GM11168 (cell line): ENCODE data around the gene NPAS2.

Source experiments
- in situ Hi-C: fragments of 300-500 bp; cut with MboI; formaldehyde crosslinking; loops from one replicate; pipeline ENCODE4 v1.12.0; 2022; ENCODE audit warnings: low sequenced_read_pairs; ENCODE audit not compliant: unreplicated experiment

NPAS2 gene

DNA sequence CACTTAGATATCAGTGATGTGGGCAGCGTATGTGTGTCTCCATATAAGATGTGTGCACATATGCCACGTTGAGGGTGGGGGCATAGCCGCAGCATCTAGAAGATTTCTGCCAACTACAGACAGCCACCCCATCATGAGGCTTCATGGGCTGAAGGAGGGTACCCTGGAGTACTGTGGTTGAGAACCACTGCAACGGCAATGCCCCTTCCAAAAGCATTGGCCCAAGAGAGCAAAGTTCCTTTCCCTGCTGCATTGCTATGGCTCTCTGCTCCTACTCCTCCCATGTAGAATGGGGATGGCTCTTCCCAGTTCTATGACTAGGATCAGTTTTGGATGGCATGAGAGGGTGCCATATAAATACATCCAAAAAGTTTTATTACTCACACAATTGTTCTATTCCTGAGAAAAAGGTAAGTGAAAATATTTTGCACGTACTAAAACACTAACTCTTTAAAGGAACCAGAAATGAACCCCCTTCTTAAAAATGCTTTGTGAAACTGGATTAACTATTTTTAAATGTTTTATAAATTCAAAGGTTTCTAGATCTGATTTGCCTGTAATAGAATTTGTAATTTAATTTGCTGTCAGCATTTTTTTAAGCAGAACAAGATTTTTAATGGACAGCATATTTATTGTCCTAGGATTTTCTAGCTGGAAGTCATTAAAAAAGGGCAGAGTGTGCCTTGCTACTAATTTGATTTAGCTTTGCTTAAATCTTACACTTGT, 177.7 kb downstream of the NPAS2 start:
- in situ Hi-C loops, result loop anchor here (10.0 kb wide), 1 partner anchor 403 kb away; no protein-coding TSS in a partner anchor

DNA sequence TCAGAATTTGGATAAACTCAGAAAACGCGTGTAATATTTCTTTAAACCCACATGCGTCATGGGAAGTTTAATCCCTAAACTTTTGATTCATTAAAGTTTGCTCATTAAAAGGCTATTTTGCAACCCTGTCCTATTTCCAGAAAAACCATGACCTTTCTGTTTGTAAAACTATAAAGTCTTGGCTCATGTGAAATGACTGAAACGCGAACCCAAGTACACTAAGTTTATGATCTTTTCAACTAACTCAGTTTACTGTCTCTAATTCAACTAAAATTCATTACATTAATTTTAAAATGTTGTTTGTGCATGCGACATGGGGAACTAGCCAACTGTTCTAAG, 178.3 kb downstream of the NPAS2 start:
- in situ Hi-C loops, result loop anchor here (10.0 kb wide), 1 partner anchor 403 kb away; no protein-coding TSS in a partner anchor

DNA sequence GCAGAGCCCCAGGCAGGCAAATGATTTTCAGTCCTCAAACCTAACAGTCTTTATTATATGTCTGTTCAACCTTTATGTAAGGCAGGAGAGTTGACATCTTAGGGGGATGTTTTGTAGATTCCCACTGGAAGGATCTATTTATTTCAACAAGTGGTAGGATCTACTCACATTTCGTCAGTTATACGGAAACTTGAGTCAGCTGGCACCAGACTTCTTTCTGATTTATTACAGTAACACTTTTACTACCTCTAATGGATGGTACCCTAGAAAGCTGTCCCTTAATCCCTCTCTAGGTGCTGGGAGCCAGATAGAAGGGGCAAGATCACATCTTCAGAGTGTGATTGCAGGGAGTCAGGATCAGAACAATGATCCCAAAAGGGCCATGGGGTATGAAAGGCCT, 180.1 kb downstream of the NPAS2 start:
- in situ Hi-C loops, result loop anchor here (10.0 kb wide), 2 partner anchors 155 to 405 kb away; partner anchors contain the start of gene TBC1D8

DNA sequence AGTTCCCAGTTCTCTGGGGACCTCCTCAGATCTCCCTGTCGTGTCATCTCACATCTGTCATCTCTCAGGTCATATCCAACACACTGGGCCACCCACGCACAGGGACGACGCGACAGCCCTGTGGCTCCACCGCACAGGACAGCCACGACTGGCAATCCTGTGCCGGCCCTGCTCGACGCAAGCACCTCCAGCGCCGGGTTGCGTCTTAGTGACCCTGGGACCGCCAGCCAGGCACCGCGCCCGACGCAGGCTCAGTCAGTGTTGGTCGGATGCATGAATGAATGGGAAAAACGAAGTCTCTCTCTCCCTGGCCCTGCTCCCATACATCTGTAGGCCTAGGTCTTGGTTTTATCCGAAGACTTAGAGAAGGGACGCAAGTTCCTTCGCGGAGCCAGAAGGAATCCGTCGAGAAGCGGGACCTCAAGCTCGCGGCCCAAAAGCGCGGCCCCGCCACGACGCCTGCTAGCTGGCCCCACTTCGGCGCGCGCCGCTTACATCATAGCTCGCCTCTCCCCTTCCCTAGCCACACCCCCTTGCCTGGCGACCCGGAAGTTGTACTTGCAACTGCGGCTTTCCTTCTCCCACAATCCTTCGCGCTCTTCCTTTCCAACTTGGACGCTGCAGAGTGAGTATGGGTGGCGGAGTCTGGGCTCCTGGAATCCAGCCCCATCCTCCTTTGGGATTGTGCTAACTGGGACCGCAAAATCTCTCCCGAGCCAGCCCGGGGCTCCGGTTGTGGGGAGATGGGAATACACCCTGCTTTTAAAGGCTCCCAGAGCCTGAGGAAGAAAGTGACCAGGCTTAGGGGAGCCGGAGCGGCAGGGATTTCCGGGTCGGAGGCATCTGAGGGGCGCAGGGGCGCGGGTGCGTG, 182.0 kb downstream of the NPAS2 start, which contains the start of gene RPL31:
Gene RPL31, plus strand, starts transcription at position 599 of the 871 bp plus-strand sequence. CDS start 413 bp downstream, outside the sequence.
- in situ Hi-C loops, result loop anchor here (10.0 kb wide), 1 partner anchor 153 kb away; the partner anchor contains the start of gene TBC1D8

DNA sequence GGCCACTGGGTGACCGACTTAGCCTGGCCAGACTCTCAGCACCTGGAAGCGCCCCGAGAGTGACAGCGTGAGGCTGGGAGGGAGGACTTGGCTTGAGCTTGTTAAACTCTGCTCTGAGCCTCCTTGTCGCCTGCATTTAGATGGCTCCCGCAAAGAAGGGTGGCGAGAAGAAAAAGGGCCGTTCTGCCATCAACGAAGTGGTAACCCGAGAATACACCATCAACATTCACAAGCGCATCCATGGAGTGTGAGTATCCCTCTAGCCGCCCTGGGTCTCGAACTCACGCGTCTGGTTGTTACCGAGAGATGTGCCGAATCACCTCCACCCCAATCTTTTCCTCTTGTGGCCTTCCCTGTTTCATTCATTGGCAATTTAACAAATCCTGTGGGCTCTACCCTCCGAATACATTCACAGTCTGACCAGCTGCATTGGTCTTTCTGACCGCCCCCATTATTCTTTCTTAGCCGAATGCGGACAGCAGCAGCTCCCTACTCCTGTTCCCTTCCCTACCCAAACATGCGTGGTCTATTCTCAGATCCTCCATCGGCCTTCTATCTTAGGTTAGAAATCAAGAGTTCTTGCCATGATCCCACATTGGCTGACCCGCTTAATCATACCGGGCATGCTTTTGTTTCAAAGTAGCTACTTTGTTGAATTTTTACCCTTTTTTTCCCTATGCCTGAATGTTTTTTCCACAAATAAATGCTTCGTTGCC, 182.8 kb downstream of the NPAS2 start:
- in situ Hi-C loops, result loop anchor here (10.0 kb wide), 1 partner anchor 152 kb away; the partner anchor contains the start of gene TBC1D8

DNA sequence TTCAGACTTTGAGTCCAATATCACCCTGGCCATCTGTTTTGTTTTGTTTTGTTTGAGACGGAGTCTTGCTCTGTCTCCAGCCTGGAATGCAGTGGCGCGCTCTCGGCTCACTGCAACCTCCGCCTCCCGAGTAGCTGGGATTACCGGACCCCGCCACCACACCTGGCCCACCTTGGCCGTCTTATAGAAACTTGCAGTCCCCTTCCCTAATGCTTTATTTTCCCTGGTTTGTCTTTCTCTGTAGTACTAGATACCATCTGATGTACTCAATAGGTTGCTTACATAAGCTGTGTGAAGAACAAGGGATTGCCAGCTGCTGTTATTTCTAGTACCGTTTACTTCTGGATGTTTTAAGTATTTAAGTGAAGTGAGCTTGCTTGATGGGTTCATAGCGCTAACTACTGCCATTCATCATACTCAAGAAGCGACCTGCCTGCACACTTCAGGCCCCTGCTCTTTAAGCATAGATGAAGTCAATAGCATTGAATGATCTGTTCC, 183.4 kb downstream of the NPAS2 start:
- in situ Hi-C loops, result loop anchor here (10.0 kb wide), 1 partner anchor 151 kb away; the partner anchor contains the start of gene TBC1D8

DNA sequence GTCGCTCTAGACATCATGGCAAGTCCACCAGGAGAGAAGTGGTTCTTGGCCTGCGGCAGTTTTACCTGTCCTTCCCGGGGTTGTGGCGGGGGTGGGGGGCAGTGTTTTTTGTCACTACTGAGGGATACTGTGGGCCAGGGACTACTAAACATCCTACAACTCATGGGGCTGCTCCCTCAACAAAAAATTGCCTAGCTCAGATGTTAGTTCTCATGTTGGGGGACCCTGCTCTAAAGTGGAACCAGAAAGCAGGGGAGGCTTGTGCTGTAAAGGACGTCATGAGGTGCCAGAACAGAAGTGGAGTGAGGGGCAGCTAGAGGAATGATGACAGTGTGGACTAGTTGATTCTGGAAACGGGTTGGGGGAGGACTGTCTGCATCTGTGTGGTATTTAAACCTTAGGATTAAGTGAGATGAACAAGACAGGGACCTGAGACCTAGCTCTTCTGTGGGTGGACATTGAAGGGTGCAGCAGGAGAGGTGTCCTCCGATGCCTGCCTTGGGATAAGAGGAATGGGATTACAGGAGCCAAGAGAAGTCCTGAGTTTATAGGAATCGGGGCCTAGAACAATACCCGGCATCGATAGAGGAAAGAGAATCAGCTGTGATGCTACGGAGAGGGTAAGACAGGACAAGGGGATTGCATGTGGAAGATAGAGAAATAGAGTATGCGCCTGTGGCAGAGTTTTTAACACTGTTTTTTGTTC, 184.8 kb downstream of the NPAS2 start:
- in situ Hi-C loops, result loop anchor here (10.0 kb wide), 1 partner anchor 150 kb away; the partner anchor contains the start of gene TBC1D8

DNA sequence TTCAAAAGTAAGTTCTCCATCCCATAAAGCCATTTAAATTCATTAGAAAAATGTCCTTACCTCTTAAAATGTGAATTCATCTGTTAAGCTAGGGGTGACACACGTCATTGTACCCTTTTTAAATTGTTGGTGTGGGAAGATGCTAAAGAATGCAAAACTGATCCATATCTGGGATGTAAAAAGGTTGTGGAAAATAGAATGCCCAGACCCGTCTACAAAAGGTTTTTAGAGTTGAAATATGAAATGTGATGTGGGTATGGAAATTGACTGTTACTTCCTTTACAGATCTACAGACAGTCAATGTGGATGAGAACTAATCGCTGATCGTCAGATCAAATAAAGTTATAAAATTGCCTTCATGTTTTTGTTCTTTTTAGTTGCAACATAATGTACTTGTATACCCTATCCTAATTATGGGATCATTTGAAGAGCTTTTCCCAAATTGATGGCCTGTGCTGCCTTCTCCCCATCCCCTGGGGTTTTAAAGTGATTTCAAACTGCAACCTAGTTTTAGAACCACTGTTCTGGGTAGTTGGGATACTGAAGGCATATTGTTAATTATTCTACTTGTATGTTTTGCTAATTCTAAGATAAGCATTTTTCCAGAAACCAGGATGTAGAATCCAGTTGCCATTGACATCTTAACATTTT, 186.3 kb downstream of the NPAS2 start:
- in situ Hi-C loops, result loop anchor here (10.0 kb wide), 1 partner anchor 149 kb away; the partner anchor contains the start of gene TBC1D8

DNA sequence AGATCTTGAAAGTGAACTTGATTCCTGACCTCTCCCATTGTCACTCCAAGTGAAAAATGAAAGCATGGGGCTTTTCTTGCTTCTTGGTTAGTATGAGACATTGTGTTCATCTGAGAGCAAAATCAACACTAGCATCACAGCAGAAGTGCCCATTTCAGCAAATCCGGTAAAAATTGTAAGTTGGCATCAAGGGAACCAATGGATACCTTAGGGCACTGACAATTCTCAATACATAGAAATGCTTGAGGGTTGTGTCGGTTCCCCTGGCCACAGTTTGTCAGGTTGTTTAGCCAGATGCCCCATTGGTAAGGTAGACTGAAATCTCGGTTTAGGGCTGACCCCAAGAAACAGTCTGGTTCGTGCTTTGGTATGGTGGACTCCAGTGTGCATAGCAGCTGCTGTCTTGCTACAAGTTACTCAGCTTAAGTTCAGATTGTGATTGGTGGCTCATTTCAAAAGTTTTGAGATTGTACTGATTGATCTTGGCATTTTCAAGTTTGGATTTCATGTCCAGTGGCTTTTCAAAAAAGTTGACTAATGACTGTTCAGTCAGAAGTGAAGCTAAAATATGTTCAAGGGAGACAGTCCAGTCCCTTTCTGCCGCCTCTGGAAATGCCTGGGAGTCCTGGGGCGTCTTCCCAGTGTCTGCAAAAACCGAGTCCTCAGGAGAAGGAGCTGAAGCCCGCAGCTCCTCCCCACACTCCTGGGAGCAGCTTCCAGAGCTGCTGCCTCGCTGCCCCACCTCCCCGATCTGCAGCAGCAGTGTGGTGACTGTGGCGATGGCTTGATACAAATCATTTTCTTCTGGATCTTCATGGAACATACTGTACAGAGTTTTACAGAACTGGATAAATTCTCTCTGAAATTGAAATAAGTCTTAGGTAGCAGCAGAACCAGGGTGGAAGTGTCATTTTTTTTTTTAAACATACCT, 187.7 kb downstream of the NPAS2 start:
- in situ Hi-C loops, result loop anchor here (10.0 kb wide), 1 partner anchor 147 kb away; the partner anchor contains the start of gene TBC1D8

DNA sequence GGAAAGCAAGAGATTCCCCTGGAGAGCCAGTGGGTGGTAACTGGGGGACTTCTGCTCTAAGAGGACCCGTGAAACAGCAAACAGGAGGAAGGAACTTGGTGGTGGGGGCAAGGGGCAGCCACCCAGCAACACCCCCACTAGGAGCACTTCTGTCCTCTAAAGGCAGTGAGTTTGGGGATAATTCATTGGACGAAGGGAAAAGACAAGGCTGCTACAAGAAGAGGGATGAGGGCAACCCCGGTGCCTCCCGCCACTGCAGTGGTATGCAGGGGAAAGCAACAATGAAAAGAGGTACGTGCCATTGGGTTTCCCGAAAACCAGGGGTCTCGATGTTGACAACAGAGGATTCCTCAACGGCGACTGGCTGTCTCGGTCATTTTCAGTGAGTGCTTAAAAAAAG, 191.2 kb downstream of the NPAS2 start:
- in situ Hi-C loops, result no loop called here

DNA sequence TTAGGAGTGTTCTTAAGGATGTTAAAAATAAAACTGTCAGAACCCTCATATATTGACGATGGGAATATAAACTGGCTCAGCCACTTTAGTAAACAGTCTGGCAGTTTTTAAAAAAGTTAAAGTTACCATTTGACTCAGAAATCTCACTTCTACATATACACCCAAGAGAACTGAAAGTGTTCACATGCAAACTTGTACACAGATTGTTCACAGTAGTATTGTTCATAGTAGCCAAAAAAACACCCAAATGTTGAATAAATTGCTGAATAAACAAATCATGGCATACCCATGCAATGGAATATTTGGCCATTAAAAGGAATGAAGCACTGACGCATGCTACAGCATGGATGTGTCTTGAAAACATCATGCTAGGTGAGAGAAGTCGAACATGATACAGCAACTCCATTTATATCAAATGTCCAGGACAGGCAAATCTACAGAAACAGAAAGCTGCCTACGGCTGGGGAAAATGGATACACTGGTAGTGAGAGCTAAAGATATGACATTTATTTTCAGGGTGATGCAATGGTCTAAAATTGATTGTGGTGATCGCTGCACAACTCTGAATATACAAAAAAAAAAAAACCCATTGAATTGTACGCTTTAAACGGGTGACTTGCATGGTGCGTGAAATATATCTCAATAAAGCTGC, 192.2 kb downstream of the NPAS2 start:
- in situ Hi-C loops, result no loop called here

DNA sequence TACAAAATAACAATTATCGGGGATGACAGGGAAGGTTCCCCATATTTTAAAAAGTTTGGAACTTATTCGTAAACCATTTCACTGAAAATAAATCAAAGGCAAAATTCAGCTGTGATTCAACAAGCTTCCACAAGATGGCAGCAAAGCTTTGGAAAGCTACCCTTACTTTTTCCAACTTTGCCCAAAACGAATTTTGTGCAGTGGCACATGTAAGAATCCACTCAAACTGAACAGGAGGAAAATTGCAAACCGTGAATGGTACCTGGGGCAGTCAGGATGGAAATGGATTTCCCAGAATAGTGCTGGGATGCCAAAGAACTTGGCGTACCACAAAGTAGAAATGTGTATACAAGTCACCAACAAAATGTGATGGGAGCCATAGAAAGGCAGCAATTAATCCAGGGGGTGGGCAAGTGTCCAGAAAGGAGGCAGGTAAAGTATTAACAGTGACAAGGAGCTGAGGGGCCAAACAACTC, 192.8 kb downstream of the NPAS2 start:
- in situ Hi-C loops, result no loop called here

DNA sequence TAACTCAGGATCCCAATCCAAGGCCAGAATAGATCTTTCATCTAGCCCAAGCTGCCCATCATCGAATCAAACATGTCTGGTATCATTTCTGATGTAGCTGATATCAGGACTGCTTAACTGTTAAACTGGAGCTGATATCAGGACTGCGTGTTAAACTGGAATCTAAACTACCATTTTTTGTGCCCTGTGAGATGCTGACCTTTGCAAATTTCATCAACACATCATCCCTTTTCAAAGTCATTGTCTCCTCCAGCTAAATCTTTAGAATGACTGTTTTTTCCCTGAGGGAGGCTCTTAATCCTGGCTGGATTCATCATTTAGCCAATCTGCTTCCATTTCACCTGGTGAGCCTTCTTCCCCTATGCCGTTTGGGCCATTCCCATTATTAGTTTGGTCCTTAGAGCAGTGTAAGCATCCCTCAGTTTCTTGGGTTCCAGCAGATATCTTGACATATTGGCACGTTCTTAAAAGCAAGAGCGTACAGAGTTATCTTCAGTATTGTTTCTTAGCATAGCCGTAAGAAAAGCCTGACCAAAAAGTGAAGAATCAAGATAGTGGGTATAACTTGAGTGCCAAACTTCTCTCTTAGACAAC, 194.4 kb downstream of the NPAS2 start:
- in situ Hi-C loops, result no loop called here

DNA sequence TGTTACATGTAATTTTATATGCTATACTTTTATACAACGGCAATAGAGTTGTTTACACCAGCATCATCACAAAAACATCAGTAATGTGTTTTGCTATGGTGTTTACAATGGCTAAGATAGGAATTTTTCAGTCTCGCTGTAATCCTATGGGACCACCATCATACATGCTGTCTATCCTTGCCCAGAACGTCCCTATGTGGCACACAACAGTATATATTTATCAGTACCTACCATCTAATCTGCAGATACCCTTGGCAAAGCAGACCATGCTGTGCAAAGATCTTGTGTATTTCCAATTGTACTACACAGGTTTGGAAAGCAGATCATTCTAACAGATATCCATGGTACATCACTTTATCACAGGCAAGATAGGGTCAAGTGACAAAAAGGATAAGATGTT, 197.4 kb downstream of the NPAS2 start:
- in situ Hi-C loops, result no loop called here

DNA sequence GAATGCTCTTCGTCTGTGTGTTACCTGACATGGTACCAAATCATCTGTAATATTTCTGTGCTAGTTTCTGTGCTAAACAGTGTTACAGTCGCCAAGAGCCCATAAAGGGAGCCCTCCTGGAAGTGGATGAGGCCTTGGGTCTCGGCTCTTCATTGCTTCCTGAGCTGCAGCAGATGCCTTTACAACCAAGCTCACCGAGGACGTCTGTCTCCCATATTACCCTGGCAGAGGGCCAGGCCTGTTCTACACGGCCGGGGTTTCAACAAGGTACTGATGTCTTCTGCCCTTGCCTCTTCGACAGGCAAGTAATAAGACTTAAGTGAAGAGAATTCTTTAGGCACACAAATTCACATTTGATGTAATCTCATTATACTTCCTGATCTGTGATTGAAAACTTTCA, 199.0 kb downstream of the NPAS2 start:
- in situ Hi-C loops, result no loop called here

DNA sequence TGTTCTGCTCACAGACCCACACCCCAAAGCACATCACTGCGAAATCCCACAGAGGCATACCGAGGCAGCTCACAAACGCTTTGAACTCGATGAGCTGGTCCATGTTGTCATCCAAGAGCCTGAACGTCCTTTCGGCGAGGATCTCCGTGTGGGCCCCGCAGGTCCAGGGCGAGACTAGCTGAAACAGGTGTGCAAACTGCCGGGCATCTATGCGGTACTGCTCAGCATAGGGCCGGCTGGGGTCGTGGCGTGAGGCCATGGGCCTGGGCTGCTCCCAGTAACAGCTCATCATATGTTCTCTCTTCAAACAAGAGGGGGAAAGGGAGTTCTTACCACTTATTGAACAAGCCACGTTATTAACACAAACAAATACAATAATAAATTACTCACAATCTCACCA, 202.3 kb downstream of the NPAS2 start:
- in situ Hi-C loops, result no loop called here
